CD4-positive, alpha-beta memory T cell (primary cell): ENCODE results near the gene DUOX1. TPM values are rescaled to one million over a fixed set of nuclear protein-coding genes. Genes with fewer than 3 reads are reported as not detected.

ENCODE experiments used
- CTCF ChIA-PET: fragments of 350-600 bp; sonication (Branson Sonifier 250); formaldehyde crosslinking; loops from one replicate; lab custom pipeline; 2021; ENCODE audit warnings: inconsistent platforms; ENCODE audit not compliant: partially characterized antibody; lab: Charles Lee
- POLR2A ChIA-PET: fragments of 350-600 bp; sonication (Branson Sonifier 250); formaldehyde crosslinking; loops from one replicate; lab custom pipeline; 2021; ENCODE audit not compliant: partially characterized antibody; lab: Charles Lee
- DNase-seq, 5 donors: peaks; one replicate each; pipeline versions ENCODE4 v3.0.0 to v3.0.0-alpha.2; 2020 to 2022; ENCODE audit warnings: mixed read lengths in 1 of 5
- H3K27ac ChIP-seq: one replicate; pipeline ENCODE4 v1.7.0; 2013; ENCODE audit warnings: low read depth, low read length
- H3K27me3 ChIP-seq: 2 replicates; pipeline ENCODE4 v1.7.0; 2013; ENCODE audit warnings: mild to moderate bottlenecking, low read length, moderate library complexity; ENCODE audit not compliant: insufficient read depth
- H3K36me3 ChIP-seq: 2 replicates; pipeline ENCODE4 v1.7.0; 2013; ENCODE audit warnings: mild to moderate bottlenecking, low read length, moderate library complexity; ENCODE audit not compliant: insufficient read depth
- H3K4me1 ChIP-seq: 2 replicates; pipeline ENCODE4 v1.7.0; 2013; ENCODE audit warnings: mild to moderate bottlenecking, low read length, moderate library complexity; ENCODE audit not compliant: insufficient read depth
- H3K4me3 ChIP-seq, 2 donors: one replicate each; pipeline ENCODE4 v1.7.0; 2013; ENCODE audit warnings: low read length in 2 of 2, mild to moderate bottlenecking in 1 of 2
- H3K9me3 ChIP-seq, 2 donors: one replicate each; pipeline ENCODE4 v1.7.0; 2013; ENCODE audit warnings: low read length in 2 of 2, control low read depth in 1 of 2; ENCODE audit not compliant: control insufficient read depth in 1 of 2
- H3K27ac Mint-ChIP-seq, 7 donors: one replicate each; pipeline ENCODE4 v1.8.0; 2020 to 2021; ENCODE audit warnings: mixed read lengths in 7 of 7, mild to moderate bottlenecking in 6 of 7, inconsistent platforms in 3 of 7, moderate library complexity in 3 of 7
- H3K27me3 Mint-ChIP-seq, 2 donors: one replicate each; pipeline ENCODE4 v1.8.0; 2020 to 2021; ENCODE audit warnings: mixed read lengths in 2 of 2
- H3K36me3 Mint-ChIP-seq, 2 donors: one replicate each; pipeline ENCODE4 v1.8.0; 2020 to 2021; ENCODE audit warnings: mixed read lengths in 2 of 2, inconsistent platforms in 1 of 2, mild to moderate bottlenecking in 1 of 2
- H3K4me1 Mint-ChIP-seq, 4 donors: one replicate each; pipeline ENCODE4 v1.8.0; 2020 to 2021; ENCODE audit warnings: mixed read lengths in 4 of 4, mild to moderate bottlenecking in 1 of 4
- H3K4me3 Mint-ChIP-seq, 8 donors: one replicate each; pipeline ENCODE4 v1.8.0; 2020 to 2021; ENCODE audit warnings: mixed read lengths in 8 of 8, mild to moderate bottlenecking in 7 of 8, moderate library complexity in 6 of 8, inconsistent platforms in 3 of 8
- H3K9me3 Mint-ChIP-seq, 8 donors: one replicate each; pipeline ENCODE4 v1.8.0; 2020 to 2021; ENCODE audit warnings: mixed read lengths in 8 of 8, mild to moderate bottlenecking in 5 of 8, inconsistent platforms in 3 of 8, moderate library complexity in 1 of 8
- intact Hi-C: fragments of 100-400 bp; cut with micrococcal nuclease; formaldehyde crosslinking; loops from one replicate; pipeline ENCODE4 v1.15.1; 2023
- polyA plus RNA-seq, 2 donors: library from polyadenylated mRNA; unstranded; fragments of 300-500 nt; fragmentation: Illumina TruSeq; gene quantifications; one replicate each; pipeline ENCODE4 v1.2.3, GENCODE V29; 2021
- total RNA-seq, 2 experiments: library from RNA; stranded (reverse); gene quantifications; one replicate each; pipeline ENCODE4 v1.2.3, GENCODE V29; 2021

DUOX1 gene
- total and polyA plus RNA-seq, 4 experiments from 2014 or later, result 0.06 to 2.9 (median 0.19) TPM

GRCh38 chr15:45137703-45138102, 7.9 kb downstream of the DUOX1 start:
- Mint-ChIP-seq H3K4me3 (no peak overlapping the region), H3K27me3 (peaks cover 24% of the 10 kb centered on the region in 2 donors), H3K36me3 (no peaks in the 10 kb centered on the region), H3K27ac (no peak overlapping the region), H3K4me1 (peaks cover 4 to 20% (median 11%) of the 10 kb centered on the region in 4 donors), H3K9me3 (no peaks in the 10 kb centered on the region)
- peaks cover 11% of the 10 kb centered on the region for H3K4me1 ChIP-seq
- ChIA-PET POLR2A (no interaction called here), CTCF (interaction anchor here (1.1 to 2.8 kb wide), 4 partner anchors 11 to 20 kb away, joined by 3 to 8 read pairs (median 6); no protein-coding TSS in a partner anchor)
- no peaks in the 10 kb centered on the region for H3K36me3 ChIP-seq
- intact Hi-C loops, result no loop called here
- peaks cover 20% of the 10 kb centered on the region for H3K27me3 ChIP-seq
- DNase-seq, result no peak
- no peak overlapping the region for H3K4me3 ChIP-seq
- no peak overlapping the region for H3K27ac ChIP-seq
- no peaks in the 10 kb centered on the region for H3K9me3 ChIP-seq

- ChIA-PET CTCF (interaction anchor here (1.2 to 3.4 kb wide), 3 partner anchors 12 to 24 kb away, joined by 3 to 11 read pairs (median 8); no protein-coding TSS in a partner anchor), POLR2A (no interaction called here)
- Histone ChIP-seq H3K4me3 (no peak overlapping the region), H3K27me3 (peaks cover 15% of the 10 kb centered on the region), H3K4me1 (peaks cover 11% of the 10 kb centered on the region), H3K36me3 (no peaks in the 10 kb centered on the region), H3K27ac (no peak overlapping the region), H3K9me3 (no peaks in the 10 kb centered on the region)
- Mint-ChIP-seq H3K36me3 (no peaks in the 10 kb centered on the region), H3K27me3 (peaks cover 17 to 20% of the 10 kb centered on the region in 2 donors), H3K9me3 (no peaks in the 10 kb centered on the region), H3K4me3 (no peak overlapping the region), H3K27ac (no peak overlapping the region), H3K4me1 (peaks cover 4 to 19% (median 11%) of the 10 kb centered on the region in 4 donors)
- intact Hi-C loops, result no loop called here
- DNase-seq, result no peak
Observed at GRCh38 chr15:45138814-45139765, 9.3 kb downstream of the DUOX1 start.

GRCh38 chr15:45139770-45140169, 10.0 kb downstream of the DUOX1 start:
- Mint-ChIP-seq H3K4me1 (peaks cover 4 to 12% (median 8%) of the 10 kb centered on the region in 4 donors), H3K36me3 (no peaks in the 10 kb centered on the region), H3K4me3 (no peak overlapping the region), H3K27me3 (peaks cover 10 to 13% of the 10 kb centered on the region in 2 donors), H3K27ac (no peak overlapping the region), H3K9me3 (no peaks in the 10 kb centered on the region)
- Histone ChIP-seq H3K4me3 (no peak overlapping the region), H3K4me1 (peaks cover 11% of the 10 kb centered on the region), H3K27ac (no peak overlapping the region), H3K9me3 (no peaks in the 10 kb centered on the region), H3K27me3 (peaks cover 9% of the 10 kb centered on the region), H3K36me3 (no peaks in the 10 kb centered on the region)
- ChIA-PET POLR2A (no interaction called here), CTCF (interaction anchor here (1.2 to 3.4 kb wide), 2 partner anchors 13 to 23 kb away, joined by 3 to 11 read pairs; no protein-coding TSS in a partner anchor)
- intact Hi-C loops, result no loop called here
- no peak for DNase-seq

- H3K4me3 Mint-ChIP-seq, result no peak overlapping the region
- H3K4me1 Mint-ChIP-seq, result peaks cover 4 to 9% (median 6%) of the 10 kb centered on the region in 4 donors
- no peak overlapping the region for H3K4me3 ChIP-seq
- H3K9me3 Mint-ChIP-seq, result no peaks in the 10 kb centered on the region
- H3K36me3 ChIP-seq, result no peaks in the 10 kb centered on the region
- DNase-seq, result no peak
- intact Hi-C loops, result no loop called here
- ChIA-PET CTCF (interaction anchor here (2.9 to 3.4 kb wide), 2 partner anchors 14 to 23 kb away, joined by 11 read pairs; no protein-coding TSS in a partner anchor), POLR2A (no interaction called here)
- no peaks in the 10 kb centered on the region for H3K9me3 ChIP-seq
- peaks cover 8 to 11% of the 10 kb centered on the region in 2 donors for H3K27me3 Mint-ChIP-seq
- peaks cover 0 to 1% of the 10 kb centered on the region in 2 donors for H3K36me3 Mint-ChIP-seq
- H3K27ac ChIP-seq, result no peak overlapping the region
- H3K27me3 ChIP-seq, result peaks cover 5% of the 10 kb centered on the region
- peaks cover 7% of the 10 kb centered on the region for H3K4me1 ChIP-seq
- H3K27ac Mint-ChIP-seq, result no peak overlapping the region
Observed at GRCh38 chr15:45140557-45141250, 10.9 kb downstream of the DUOX1 start.

- Mint-ChIP-seq H3K27me3 (peaks cover 4 to 7% of the 10 kb centered on the region in 2 donors), H3K4me1 (peaks cover 2 to 6% (median 3%) of the 10 kb centered on the region in 4 donors), H3K27ac (no peak overlapping the region), H3K4me3 (no peak overlapping the region), H3K9me3 (no peaks in the 10 kb centered on the region), H3K36me3 (peaks cover 0 to 1% of the 10 kb centered on the region in 2 donors)
- Histone ChIP-seq H3K4me3 (no peak overlapping the region), H3K36me3 (no peaks in the 10 kb centered on the region), H3K27ac (no peak overlapping the region), H3K4me1 (peaks cover 2% of the 10 kb centered on the region), H3K27me3 (peaks cover 2% of the 10 kb centered on the region), H3K9me3 (no peaks in the 10 kb centered on the region)
- intact Hi-C loops, result no loop called here
- DNase-seq, result no peak
- ChIA-PET POLR2A (no interaction called here), CTCF (interaction anchor here (2.9 to 3.4 kb wide), 2 partner anchors 15 to 23 kb away, joined by 11 read pairs; no protein-coding TSS in a partner anchor)
Observed at GRCh38 chr15:45141386-45141785, 11.6 kb downstream of the DUOX1 start.

- Mint-ChIP-seq H3K9me3 (no peaks in the 10 kb centered on the region), H3K27me3 (peaks cover 0 to 2% of the 10 kb centered on the region in 2 donors), H3K4me3 (no peak overlapping the region), H3K4me1 (peaks cover 0 to 4% (median 0%) of the 10 kb centered on the region in 4 donors), H3K36me3 (peaks cover 0 to 1% of the 10 kb centered on the region in 2 donors), H3K27ac (no peak overlapping the region)
- POLR2A ChIA-PET, result no interaction called here
- H3K4me1 ChIP-seq, result no peaks in the 10 kb centered on the region
- CTCF ChIA-PET, result interaction anchor here (1.3 to 2.9 kb wide), 2 partner anchors 17 to 25 kb away, joined by 3 to 11 read pairs; no protein-coding TSS in a partner anchor
- DNase-seq, result no peak
- H3K27me3 ChIP-seq, result no peaks in the 10 kb centered on the region
- intact Hi-C loops, result no loop called here
- H3K27ac ChIP-seq, result no peak overlapping the region
- H3K4me3 ChIP-seq, result no peak overlapping the region
- H3K9me3 ChIP-seq, result no peaks in the 10 kb centered on the region
- no peaks in the 10 kb centered on the region for H3K36me3 ChIP-seq
Observed at GRCh38 chr15:45143056-45143455, 13.3 kb downstream of the DUOX1 start.
